NT2/D1 (cell line): Measurements from ENCODE around the gene LRBA.

Source experiments
- YY1 ChIP-seq: IDR thresholded peaks from 2 replicates; pipeline ENCODE4 v1.6.1; 2011; ENCODE audit not compliant: insufficient read length, insufficient read depth
- ZNF274 ChIP-seq: IDR thresholded peaks from 2 replicates; pipeline ENCODE4 v1.6.1; 2011; ENCODE audit warnings: mild to moderate bottlenecking, low read depth, low read length

DNA sequence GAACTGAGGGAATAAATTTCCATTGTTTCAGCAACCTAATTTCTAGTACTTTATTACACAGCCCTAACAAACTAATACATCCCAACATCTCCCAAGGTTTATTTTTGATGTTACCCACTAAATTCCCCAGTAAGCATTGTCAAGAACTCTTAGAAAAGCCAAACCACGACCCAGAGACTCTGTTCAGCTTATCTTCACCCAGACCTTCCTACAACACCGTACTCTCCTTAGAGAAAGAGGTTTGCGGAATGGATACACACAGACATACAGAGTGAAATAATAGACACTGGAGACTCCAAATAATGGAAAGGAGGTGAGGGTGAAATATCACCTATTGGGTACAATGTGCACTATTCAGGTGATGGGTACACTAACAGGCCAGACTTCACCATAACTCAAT is 75.6 kb downstream of the LRBA start:
- TF ChIP-seq YY1, result no peak
- no peak for TF ChIP-seq ZNF274
